SK-N-SH (cell line): ENCODE results near the gene OXSR1. TPM values are rescaled to one million over a fixed set of nuclear protein-coding genes. Genes with fewer than 3 reads are reported as not detected.

Experiments used
- CTCF ChIA-PET: fragments of 300-600, 350-600 bp; formaldehyde crosslinking; extraction: SDS; loops from one replicate; lab custom pipeline; 2021; lab: Yijun Ruan, JAX
- POLR2A ChIA-PET: fragments of 350-600 bp; sonication (Branson Sonifier 250); formaldehyde crosslinking; extraction: SDS; loops from one replicate; lab custom pipeline; 2020; ENCODE audit warnings: antibody characterized with exemption, inconsistent platforms; lab: Yijun Ruan, JAX
- DNase-seq: peaks from one replicate; pipeline ENCODE4 v3.0.0; 2012
- H2AFZ ChIP-seq: fragments of 200-600 bp; sonication (generic); 2 replicates; pipeline ENCODE4 v1.8.1; 2016; ENCODE audit warnings: antibody characterized with exemption, mild to moderate bottlenecking, low read depth
- H3F3A ChIP-seq: fragments of 200-600 bp; sonication (generic); replicated peaks from 2 replicates; pipeline ENCODE3; 2016; ENCODE audit warnings: antibody characterized with exemption, mild to moderate bottlenecking; ENCODE audit not compliant: insufficient read depth
- H3K27ac ChIP-seq, 2 experiments: fragments of 200-500 bp in 1 of 2; fragments of 200-600 bp in 1 of 2; sonication (Bioruptor generic) in 1 of 2; sonication (generic), shearing (Covaris generic) in 1 of 2; 2 replicates each; pipeline versions ENCODE4 v1.5.1 to v1.6.1; 2014 to 2016; ENCODE audit warnings: low read depth in 2 of 2, inconsistent platforms in 1 of 2, low read length in 1 of 2, mild to moderate bottlenecking in 1 of 2, mixed read lengths in 1 of 2
- H3K27me3 ChIP-seq: fragments of 200-600 bp; sonication (generic), shearing (Covaris generic); 2 replicates; pipeline ENCODE4 v1.6.1; 2016; ENCODE audit warnings: mixed run types; ENCODE audit not compliant: insufficient read depth
- H3K36me3 ChIP-seq, 2 experiments: fragments of 200-500 bp in 1 of 2; fragments of 200-600 bp in 1 of 2; sonication (Bioruptor generic) in 1 of 2; sonication (generic) in 1 of 2; replicated peaks in 1 of 2; 2 replicates each; pipeline versions ENCODE3 to v1.5.1; 2014 to 2016; ENCODE audit warnings: low read length in 1 of 2, mild to moderate bottlenecking in 1 of 2; ENCODE audit not compliant: insufficient read depth in 2 of 2, control insufficient read depth in 1 of 2
- H3K4me1 ChIP-seq, 2 experiments: fragments of 200-500 bp in 1 of 2; fragments of 200-600 bp in 1 of 2; sonication (Bioruptor generic) in 1 of 2; sonication (generic), shearing (Covaris generic) in 1 of 2; 2 replicates each; pipeline versions ENCODE4 v1.5.1 to v1.6.1; 2014 to 2016; ENCODE audit warnings: low read depth in 1 of 2, low read length in 1 of 2, mixed run types in 1 of 2; ENCODE audit not compliant: insufficient read depth in 2 of 2, control insufficient read depth in 1 of 2
- H3K4me2 ChIP-seq: fragments of 200-600 bp; sonication (generic), shearing (Covaris generic); 2 replicates; pipeline ENCODE4 v1.6.1; 2017; ENCODE audit warnings: mixed run types
- H3K4me3 ChIP-seq, 2 experiments: fragments of 200-500 bp in 1 of 2; fragments of 200-600 bp in 1 of 2; sonication (Bioruptor generic) in 1 of 2; sonication (generic), shearing (Covaris generic) in 1 of 2; 2 replicates each; pipeline versions ENCODE4 v1.5.1 to v1.8.1; 2014 to 2016; ENCODE audit warnings: low read depth in 2 of 2, inconsistent platforms in 1 of 2, low read length in 1 of 2, mild to moderate bottlenecking in 1 of 2, mixed read lengths in 1 of 2, moderate library complexity in 1 of 2
- H3K79me2 ChIP-seq: fragments of 200-600 bp; sonication (generic); 2 replicates; pipeline ENCODE4 v1.8.1; 2017; ENCODE audit warnings: mild to moderate bottlenecking; ENCODE audit not compliant: insufficient read depth
- H3K9ac ChIP-seq: fragments of 200-600 bp; sonication (generic); 2 replicates; pipeline ENCODE4 v1.6.1; 2017; ENCODE audit warnings: mixed run types
- H3K9me2 ChIP-seq: fragments of 200-600 bp; sonication (generic); 2 replicates; pipeline ENCODE4 v1.6.1; 2017; ENCODE audit warnings: mixed run types
- H3K9me3 ChIP-seq: fragments of 200-600 bp; sonication (generic); 2 replicates; pipeline ENCODE4 v1.6.1; 2017; ENCODE audit warnings: mixed run types, mild to moderate bottlenecking, moderate library complexity
- H4K20me1 ChIP-seq: fragments of 200-600 bp; sonication (generic); 2 replicates; pipeline ENCODE4 v1.6.1; 2017; ENCODE audit warnings: mild to moderate bottlenecking, mixed run types; ENCODE audit not compliant: insufficient read depth
- CHD2 ChIP-seq: fragments of 150-350 bp; IDR thresholded peaks from 2 replicates; pipeline ENCODE4 v1.6.1; 2018; ENCODE audit warnings: low read length; ENCODE audit not compliant: partially characterized antibody
- ELF1 ChIP-seq: IDR thresholded peaks from 2 replicates; pipeline ENCODE4 v1.4.0; 2012
- EP300 ChIP-seq, 2 experiments: IDR thresholded peaks; 2 replicates each; pipeline versions ENCODE4 v1.4.0 to v1.6.1; 2012; ENCODE audit warnings: borderline replicate concordance in 1 of 2, low read depth in 1 of 2, low read length in 1 of 2
- FOXJ3 ChIP-seq: sonication (generic); formaldehyde crosslinking; IDR thresholded peaks from 2 replicates; pipeline ENCODE4 v1.5.1; 2020; ENCODE audit warnings: mild to moderate bottlenecking, missing genetic modification reagents
- GABPA ChIP-seq: IDR thresholded peaks from 2 replicates; pipeline ENCODE4 v1.4.0; 2012; ENCODE audit warnings: low read depth, mild to moderate bottlenecking
- NFIC ChIP-seq: IDR thresholded peaks from 2 replicates; pipeline ENCODE4 v1.4.0; 2012; ENCODE audit warnings: borderline replicate concordance
- RFX5 ChIP-seq: IDR thresholded peaks from 2 replicates; pipeline ENCODE4 v1.6.1; 2012; ENCODE audit warnings: mild to moderate bottlenecking, improper control_type of control experiment, low read length
- TAF1 ChIP-seq: IDR thresholded peaks from 2 replicates; pipeline ENCODE4 v1.6.1; 2012; ENCODE audit warnings: low read depth, mild to moderate bottlenecking, low read length, moderate library complexity, borderline replicate concordance
- WGBS: methylation state at CpG from one replicate; pipeline ENCODE4 v1.1.6; 2017; ENCODE audit warnings: low lambda C conversion rate; 5-methylcytosine and 5-hydroxymethylcytosine counted together
- polyA plus RNA-seq, 3 experiments: library from polyadenylated mRNA; depleted of rRNA; stranded (reverse); fragments of >200 nt; gene quantifications; 2 replicates each; pipeline ENCODE4 v1.2.3, GENCODE V29; 2012
- TF ChIP-seq, protein P1 (sequence below): fragments of 150-350 bp; IDR thresholded peaks from 2 replicates; pipeline ENCODE4 v1.6.1; 2017; ENCODE audit warnings: antibody characterized with exemption, low read length, low read depth, borderline replicate concordance
- TF ChIP-seq, protein P2 (sequence below): IDR thresholded peaks from 2 replicates; pipeline ENCODE4 v1.6.1; 2012; ENCODE audit warnings: mild to moderate bottlenecking, low read depth, low read length, moderate library complexity

The OXSR1 gene
- polyA plus RNA-seq, 1 of the 3 experiments (the other 2 are of a cell fraction): 22.3 TPM

DNA sequence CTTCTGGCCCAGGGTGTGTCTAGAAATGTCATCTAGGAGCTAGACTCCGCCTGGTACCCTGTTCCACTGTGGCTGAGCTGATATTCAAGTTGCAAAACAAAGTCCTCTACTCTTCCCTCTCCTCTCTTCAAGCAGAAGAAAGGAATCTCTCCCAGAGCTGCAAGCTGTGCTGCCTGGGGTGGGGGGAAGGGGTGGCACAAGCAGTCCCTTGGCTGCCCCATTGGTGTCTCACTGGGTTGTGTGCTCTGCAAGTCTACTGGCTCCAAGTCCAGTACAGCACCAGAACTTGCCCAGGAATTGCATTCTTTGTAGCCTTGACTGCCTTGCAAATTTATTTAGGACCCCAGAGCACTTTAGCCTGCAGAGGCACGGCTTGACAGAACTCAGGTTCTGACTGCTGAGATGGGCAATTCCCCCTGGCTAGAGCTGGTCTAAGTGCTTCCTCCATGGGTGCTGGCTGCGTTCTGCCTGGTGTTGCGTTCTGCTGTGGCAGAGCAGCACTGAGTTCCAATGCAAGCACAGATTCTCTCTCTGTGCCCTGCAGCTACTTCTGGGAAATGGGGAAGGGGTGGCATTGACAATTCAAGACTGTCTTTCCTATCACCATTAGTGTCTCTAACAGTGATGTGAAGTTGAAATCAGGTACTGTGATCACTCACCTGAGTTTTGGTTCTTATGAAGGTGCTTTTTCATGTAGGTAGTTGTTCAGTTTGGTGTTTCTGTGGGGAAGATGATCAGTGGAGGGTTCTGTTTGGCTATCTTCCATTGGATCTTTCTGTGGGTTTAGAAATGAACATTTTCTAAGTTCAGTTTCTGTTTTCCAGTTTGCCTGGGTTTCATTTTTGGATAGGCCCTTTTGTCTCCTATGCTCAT, 39.5 kb downstream of the OXSR1 start:
- CTCF ChIA-PET: interaction anchor here (0.6 to 1.5 kb wide), 2 partner anchors 15 to 17 kb away, joined by 3 read pairs; no protein-coding TSS in a partner anchor
- 100% methylated on average over 1 of the region's 4 CpGs for WGBS

DNA sequence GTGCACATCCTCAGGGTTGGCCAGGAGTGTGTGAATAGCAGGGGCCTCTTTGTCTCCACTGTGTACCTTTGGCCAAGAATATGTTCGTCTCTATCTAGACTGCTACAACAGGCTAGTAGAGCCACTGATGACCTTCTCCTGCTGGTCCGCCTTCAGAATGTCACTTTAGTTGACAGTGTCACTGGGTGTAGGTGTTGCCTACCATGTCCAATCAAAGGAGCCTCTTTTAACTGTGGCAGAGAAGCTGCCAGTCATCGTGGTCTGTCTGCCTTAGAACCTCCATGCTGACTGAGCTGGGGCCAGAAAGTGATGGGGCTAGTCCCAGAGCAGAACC, 40.1 kb downstream of the OXSR1 start:
- no peak for TF ChIP-seq ELF1
- TF ChIP-seq, all 33 proteins: peak for 0
- Histone ChIP-seq H3K36me3 (peaks cover 3 to 26% of the 10 kb centered on the region in 2 experiments), H3K9me3 (no peaks in the 10 kb centered on the region), H3K27me3 (no peaks in the 10 kb centered on the region), H3K4me3 (no peak overlapping the region), H3K9ac (no peak overlapping the region), H2AFZ (no peak overlapping the region), H3K9me2 (no peaks in the 10 kb centered on the region), H3K4me2 (no peak overlapping the region), H3K79me2 (peaks cover 92% of the 10 kb centered on the region), H3F3A (no peaks in the 10 kb centered on the region), H4K20me1 (peaks cover 6% of the 10 kb centered on the region; the same call in 1 of the 2 replicates), H3K4me1 (peaks cover 0 to 4% of the 10 kb centered on the region in 2 experiments; a peak in 1 of 4 replicates), H3K27ac (no peak overlapping the region)
- ChIA-PET POLR2A (no interaction called here), CTCF (interaction anchor here (0.6 kb wide), 1 partner anchor 11 kb away, joined by 4 read pairs; no protein-coding TSS in a partner anchor)
- DNase-seq: no peak
- 74% methylated on average over 3 of the region's 3 CpGs for WGBS

More for the DNA sequence above, 39.5 kb downstream of the OXSR1 start:
- H3K9me3 ChIP-seq: no peaks in the 10 kb centered on the region
- no peaks in the 10 kb centered on the region for H3K9me2 ChIP-seq
- no peaks in the 10 kb centered on the region for H3K27me3 ChIP-seq
- H3K27ac ChIP-seq: no peak overlapping the region
- no peak overlapping the region for H3K4me3 ChIP-seq
- no peak overlapping the region for H2AFZ ChIP-seq
- no peaks in the 10 kb centered on the region for H3F3A ChIP-seq
- POLR2A ChIA-PET: no interaction called here
- H3K4me1 ChIP-seq: peaks cover 0 to 4% of the 10 kb centered on the region in 2 experiments; a peak in 1 of 4 replicates
- H3K79me2 ChIP-seq: peaks cover 92% of the 10 kb centered on the region
- peaks cover 9 to 29% of the 10 kb centered on the region in 2 experiments for H3K36me3 ChIP-seq
- TF ChIP-seq, protein P1, sequence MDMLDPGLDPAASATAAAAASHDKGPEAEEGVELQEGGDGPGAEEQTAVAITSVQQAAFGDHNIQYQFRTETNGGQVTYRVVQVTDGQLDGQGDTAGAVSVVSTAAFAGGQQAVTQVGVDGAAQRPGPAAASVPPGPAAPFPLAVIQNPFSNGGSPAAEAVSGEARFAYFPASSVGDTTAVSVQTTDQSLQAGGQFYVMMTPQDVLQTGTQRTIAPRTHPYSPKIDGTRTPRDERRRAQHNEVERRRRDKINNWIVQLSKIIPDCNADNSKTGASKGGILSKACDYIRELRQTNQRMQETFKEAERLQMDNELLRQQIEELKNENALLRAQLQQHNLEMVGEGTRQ: no peak
- TF ChIP-seq CHD2 (no peak), FOXJ3 (CRISPR knock-in tag) (no peak), TAF1 (no peak), GABPA (no peak), RFX5 (no peak), NFIC (no peak), EP300 (IDR thresholded peaks at IDR 0.05; ENCODE audit: borderline replicate concordance in 1 of 2, low read depth in 1 of 2, low read length in 1 of 2) (no peak)
- TF ChIP-seq, protein P2, sequence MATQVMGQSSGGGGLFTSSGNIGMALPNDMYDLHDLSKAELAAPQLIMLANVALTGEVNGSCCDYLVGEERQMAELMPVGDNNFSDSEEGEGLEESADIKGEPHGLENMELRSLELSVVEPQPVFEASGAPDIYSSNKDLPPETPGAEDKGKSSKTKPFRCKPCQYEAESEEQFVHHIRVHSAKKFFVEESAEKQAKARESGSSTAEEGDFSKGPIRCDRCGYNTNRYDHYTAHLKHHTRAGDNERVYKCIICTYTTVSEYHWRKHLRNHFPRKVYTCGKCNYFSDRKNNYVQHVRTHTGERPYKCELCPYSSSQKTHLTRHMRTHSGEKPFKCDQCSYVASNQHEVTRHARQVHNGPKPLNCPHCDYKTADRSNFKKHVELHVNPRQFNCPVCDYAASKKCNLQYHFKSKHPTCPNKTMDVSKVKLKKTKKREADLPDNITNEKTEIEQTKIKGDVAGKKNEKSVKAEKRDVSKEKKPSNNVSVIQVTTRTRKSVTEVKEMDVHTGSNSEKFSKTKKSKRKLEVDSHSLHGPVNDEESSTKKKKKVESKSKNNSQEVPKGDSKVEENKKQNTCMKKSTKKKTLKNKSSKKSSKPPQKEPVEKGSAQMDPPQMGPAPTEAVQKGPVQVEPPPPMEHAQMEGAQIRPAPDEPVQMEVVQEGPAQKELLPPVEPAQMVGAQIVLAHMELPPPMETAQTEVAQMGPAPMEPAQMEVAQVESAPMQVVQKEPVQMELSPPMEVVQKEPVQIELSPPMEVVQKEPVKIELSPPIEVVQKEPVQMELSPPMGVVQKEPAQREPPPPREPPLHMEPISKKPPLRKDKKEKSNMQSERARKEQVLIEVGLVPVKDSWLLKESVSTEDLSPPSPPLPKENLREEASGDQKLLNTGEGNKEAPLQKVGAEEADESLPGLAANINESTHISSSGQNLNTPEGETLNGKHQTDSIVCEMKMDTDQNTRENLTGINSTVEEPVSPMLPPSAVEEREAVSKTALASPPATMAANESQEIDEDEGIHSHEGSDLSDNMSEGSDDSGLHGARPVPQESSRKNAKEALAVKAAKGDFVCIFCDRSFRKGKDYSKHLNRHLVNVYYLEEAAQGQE: no peak
- no peak for DNase-seq
- H3K4me2 ChIP-seq: no peak overlapping the region
- H4K20me1 ChIP-seq: peaks cover 5% of the 10 kb centered on the region; the same call in 1 of the 2 replicates
- no peak overlapping the region for H3K9ac ChIP-seq
